Measurements from ENCODE around the gene KCNJ12.
A peak's percentile ranks its signal among the peaks of the same experiment; 100 is the strongest.
"Not testable (repeated sequence)": the region's sequence is repeated elsewhere in the genome, so short reads cannot be mapped to it uniquely, and the experiment has no call there.

Gene KCNJ12

DNA sequence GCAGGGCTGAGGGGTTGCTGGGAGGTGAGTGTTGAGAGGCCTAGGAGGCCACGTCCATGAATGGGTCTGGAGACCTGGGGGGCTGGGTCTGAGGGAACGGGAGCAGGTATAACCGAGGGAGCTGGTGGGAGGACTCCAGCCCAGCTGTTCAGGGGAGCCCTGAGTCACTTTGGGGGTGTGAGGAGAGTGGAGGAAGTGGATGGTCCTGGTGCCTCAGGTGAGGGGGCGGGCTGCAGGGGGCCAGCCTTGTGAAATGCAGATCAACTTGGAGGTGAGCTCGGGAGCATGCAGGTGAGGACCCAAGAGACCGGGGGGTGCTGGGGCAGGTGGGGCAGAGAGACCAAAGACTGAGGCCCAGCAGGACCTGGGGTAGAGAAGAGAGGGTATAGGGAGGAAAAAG is 79.6 kb downstream of the KCNJ12 start:
- DNase-seq = no peak

DNA sequence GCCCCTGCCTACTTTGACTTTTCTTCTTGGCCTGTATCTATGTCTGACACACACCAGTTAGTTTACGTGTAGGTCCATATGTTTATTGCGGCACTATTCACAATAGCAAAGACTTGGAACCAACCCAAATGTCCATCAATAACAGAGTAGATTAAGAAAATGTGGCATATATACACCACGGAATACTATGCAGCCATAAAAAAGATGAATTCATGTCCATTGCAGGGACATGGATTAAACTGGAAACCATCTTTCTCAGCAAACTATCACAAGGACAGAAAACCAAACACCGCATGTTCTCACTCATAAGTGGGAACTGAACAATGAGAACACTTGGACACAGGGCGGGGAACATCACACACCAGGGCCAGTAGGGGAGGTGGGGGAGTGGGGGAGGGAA is 80.3 kb downstream of the KCNJ12 start:
- not testable (repeated sequence) for DNase-seq

DNA sequence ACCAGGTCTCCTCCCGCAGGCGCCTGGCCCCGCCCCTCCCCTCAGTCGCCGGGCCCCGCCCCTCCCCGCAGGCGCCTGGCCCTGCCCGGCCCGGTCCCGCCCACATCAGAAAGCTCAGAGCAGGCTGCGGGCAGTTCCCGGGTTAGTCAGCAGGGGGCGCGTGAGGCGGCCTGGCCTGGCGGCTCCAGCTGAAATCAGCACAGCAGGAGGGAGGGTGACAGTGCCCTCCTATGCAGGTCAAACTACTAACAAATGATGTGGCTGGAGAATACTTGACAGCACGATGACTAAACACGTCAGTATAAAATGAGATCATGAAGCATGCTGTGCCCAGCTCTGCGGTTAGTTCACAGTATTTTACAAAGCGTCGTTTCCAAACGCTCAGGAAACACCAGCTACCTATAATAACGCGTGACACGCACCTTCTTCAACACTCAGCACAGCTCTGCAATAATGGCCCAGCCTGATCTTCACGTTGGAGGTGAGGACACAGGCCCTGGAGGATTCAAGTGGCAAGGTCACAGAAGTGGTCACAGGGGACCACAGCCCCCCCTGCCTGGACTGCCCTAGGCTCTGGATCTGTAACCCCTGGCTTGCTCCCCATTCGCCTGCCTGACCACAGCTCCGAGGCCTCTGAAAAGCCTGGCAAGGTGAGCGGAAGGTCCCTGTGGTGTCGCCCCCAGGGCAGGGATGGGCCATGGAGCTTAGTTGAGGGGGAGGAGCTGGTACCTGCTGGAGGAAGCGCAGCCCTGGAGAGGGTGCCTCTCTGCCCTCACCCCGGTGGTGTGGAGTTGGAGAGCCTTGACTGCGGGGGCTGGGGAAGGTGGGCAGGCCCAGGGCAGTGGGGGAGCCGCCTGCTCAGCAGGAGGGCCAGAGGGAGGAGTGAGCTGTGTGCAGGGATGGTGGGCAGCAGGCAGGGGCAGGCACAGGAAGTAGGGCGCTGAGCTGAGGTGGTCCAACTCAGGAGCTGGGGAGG is 81.2 kb downstream of the KCNJ12 start:
- DNase-seq = peak; percentile 97

DNA sequence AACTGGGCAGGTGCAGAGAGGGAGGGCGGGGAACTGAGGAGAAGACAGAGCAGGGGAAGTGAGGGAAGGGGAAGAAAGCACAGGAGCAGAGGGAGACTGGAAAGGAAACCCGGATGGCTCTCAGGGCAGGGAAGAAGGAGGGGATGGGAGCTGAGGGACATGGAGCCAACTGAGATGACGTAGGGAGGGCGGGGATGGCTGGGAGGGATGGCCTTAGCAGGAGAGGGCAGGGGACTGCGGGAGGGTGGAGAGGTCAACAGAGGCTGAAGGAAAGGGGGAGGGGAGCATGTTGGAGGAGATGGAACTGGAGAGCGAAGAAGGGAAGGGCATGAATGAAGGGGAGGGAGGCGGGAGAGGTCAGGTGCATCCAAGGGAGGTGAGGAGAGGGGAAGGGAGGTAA is 81.9 kb downstream of the KCNJ12 start:
- no peak for DNase-seq

DNA sequence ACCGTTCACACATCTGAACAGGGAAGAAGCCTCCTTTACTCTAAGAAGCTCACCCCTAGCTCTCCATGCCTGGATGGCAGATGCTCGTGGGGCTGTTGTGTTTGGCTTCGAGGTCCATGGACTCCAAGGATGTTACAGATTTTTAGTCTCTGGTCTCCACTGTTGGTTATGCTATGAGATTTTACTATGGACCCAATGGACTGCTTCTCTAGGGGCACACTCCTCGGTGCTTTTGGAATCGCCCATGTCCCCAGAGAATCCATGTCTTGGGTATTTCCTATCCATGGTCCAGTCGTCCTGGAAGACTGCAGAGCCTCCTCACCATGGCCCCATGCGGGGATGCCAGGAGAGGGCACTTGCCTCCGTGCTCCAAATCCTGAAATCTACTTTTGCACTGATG is 83.4 kb downstream of the KCNJ12 start:
- no peak for DNase-seq

DNA sequence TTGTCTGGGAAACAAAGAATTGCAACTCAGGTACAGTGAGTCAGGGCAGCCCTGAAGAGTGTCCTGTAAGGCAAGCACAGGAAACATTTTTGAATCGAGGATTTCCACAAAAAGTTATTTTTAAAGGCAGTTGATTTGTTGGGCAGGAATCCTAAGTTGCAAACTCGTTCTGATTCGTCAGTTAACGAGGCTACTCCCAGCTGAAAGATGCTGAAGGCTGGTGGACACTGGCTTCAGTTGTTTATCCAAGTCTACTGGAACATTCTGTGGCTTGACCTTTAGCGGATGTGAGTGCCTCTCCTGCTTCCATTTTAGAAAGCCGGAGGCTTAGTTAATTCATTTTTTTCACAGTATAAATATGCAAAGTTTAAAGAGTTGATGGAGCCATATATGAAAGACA is 84.2 kb downstream of the KCNJ12 start:
- no peak for DNase-seq

DNA sequence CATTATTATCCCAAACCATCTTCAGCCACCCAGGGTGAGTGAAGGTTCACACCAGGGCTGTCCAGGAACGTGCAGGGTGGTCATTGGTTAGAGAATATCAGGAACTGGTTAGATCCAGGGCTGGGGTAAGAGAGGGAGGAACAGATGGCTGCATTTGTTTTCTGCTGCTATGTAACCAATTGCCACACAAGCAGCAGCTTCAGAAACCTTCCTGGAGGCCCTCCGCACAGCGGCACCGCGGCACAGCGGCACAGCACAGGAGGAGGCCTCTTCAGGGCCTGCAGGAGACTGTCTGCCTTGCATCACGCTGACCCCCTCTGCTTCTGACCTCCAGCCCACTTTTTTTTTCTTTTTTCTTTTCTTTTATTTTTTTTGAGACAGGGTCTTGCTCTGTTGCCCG is 86.1 kb downstream of the KCNJ12 start:
- no peak for DNase-seq

DNA sequence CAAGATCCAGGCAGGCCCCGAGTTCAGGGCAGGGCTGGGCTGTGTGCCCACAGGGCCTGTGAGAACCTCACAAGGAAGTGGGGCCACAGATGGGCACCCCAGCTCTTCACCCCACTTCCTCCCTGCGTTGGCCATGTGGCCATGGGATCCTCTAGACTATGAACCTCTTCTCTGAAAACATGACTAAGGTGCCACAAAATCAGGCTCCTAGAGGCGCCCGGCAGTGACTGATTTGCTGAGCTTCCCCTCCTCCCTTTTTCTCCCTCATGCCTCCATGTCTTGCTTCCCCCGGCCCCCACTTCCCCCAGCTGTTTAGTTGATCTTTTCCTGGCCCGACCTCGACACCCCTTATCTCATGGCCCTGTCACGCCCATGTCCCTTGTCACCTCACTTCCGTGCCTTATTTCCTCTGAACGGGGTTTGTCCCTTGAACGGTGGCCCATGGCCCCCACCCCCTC is 87.1 kb downstream of the KCNJ12 start:
- no peak for DNase-seq

DNA sequence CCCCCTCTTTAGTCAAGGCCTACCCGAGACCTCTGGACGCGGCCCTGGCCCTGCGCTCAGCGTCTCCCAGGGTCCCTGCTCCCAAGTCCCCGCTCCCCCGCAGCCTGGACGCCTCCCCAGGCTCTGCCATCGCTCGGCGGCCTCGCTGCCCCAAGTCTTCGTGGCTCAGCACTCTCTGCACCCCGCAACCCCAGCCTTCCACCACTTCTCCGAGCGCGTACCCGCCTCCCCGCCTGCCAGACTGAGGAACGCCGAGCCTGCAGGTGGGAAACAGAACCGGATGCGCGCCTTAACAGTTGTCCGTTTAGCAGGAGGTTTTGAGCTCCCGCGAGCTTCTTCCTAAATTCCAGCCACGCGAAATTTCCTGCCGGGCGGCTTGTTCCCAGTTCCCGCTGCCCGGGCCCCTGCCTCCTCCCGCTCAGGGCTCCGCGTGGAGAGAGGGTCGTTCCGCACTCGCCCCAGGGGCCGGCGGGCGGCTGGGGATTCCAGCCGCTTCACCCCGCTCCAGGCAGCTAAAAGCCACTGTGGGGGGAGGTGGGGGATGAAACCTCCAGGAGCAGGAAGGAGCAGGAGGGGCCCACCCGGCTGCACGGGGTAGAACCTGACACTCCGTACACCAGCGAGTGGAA is 87.7 kb downstream of the KCNJ12 start:
- DNase-seq = no peak

DNA sequence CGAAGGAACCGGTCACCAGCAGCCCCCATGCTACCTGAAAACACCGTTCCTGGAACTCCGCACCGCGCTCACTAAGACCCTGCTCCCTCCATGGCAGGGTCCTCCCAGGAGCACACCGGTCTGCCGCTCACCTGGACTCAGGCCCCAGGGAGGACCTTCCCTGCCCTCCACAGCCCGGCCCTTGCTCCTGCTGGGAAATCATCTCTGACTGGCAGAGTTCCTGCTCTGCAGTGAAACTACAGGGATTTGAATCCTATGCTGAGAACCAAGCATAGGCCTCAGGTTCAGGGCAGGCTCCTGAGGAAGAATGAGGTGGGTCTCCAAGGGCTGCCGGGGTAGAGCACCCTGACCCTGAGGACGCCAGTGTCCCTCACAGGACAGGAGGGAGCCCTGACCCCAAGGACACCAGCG is 88.5 kb downstream of the KCNJ12 start:
- no peak for DNase-seq

DNA sequence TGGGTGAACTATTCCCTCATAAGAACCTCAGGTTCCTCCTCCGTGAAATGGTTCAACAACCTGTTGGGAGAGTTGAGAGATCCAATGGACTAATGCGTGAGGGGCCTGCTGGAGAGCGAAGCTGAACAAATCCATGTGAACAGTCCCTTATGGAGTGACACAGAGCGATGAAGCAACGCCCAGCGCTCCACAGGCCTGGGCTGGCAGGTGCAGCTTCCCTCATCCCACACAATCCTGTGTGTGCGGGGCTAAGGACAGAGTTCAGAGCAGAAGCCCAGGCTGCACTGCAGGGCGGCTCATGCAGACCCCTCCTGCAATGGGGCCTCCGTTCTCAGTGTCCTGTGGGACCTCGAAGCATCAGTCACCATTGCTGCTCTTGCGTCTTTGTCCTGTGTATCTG is 90.4 kb downstream of the KCNJ12 start:
- DNase-seq = no peak

DNA sequence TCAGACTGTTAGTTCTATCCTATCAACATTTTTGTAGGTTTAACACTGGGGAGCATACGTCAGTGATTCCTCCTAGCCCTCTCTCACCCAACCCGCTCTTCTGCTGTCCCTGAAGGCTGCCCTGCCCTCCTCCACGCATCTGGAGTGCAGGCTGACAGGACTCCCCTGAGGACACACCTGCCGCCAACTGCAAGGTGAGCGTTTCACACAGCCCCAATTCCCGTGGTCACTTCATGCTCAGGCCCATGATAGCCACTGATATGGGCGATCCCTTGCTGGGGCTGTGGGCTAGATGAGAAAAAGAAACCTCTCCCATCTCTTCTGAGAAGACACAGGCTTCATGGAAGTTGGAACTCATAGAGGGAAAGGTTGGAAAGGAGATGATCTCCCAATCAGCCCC is 91.0 kb downstream of the KCNJ12 start:
- no peak for DNase-seq

DNA sequence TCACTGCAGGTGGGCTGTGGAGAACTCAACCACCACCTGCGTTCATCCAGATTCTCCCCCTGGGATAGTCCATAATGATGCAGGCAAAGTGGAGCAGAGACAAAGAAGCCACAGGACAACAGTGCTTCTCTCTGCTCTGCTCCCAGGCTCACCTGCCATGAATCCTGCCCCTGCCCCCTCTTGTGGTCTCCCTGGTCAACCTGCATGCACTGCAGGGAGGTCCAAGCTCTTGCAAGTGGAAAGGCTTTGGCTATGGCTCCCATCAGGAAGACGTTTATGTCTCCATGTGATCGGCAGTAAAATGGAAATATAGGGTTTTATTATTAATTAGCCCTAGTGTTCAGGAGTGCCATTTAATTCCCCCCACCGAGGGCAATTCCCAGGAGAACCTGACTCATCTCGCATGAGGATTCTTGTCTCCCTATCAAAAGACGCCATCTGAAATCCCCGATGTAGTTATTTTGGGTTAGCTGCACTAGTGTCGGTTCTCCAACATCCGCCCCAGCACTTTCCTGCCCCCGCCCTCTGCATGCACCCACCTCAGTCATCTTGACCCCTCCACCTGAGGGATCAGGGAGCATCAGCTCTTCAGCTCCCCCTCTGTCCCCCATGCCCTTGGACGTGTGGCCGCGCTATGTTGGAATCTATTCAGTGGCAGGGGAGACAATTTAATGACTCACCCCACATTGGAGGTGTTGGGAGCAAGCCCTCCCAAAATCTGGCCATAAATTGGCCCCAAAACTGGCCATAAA is 91.8 kb downstream of the KCNJ12 start:
- DNase-seq = no peak

All from activated T-cell treated with anti-CD3 and anti-CD28 coated beads, Interleukin-2, amount 50 U/mL, for 1 hour (primary cell).